Uterus (tissue), 4 donors: ENCODE data around the gene PCDHAC2. TPM values are rescaled to one million over a fixed set of nuclear protein-coding genes. Genes with fewer than 3 reads are reported as not detected.

ENCODE experiments used
- small RNA-seq: library from RNA; depleted of rRNA; stranded (forward); fragments of <200 nt; gene quantifications from one replicate; pipeline ENCODE3, GENCODE V24; 2016
- total RNA-seq, 4 donors: library from RNA; depleted of rRNA in 3 of 4; stranded (reverse); fragments of >200 nt in 3 of 4; gene quantifications; one replicate each; pipeline versions ENCODE4 v1.1.0 to v1.2.4, GENCODE V29; 2014 to 2023
- donor health status: DM: yes; HTN: yes; CAD: no.

The PCDHAC2 gene
- total RNA-seq, 4 donors from 2014 or later, result under 0.01 to 7.1 (median 1.1) TPM

Small RNA genes lying within 50 kb of the gene (small RNA-seq; reads per million reads assigned to genes)
- not detected for gene AC010223.1

Other genes with a start within 250 kb of the PCDHAC2 start
- under 1 TPM in 1 of 4 donors, not detected in 3; 0.41 TPM for gene PCDHA1, start 180.3 kb upstream of the PCDHAC2 start, total RNA-seq
- under 1 TPM in 3 of 4 donors, not detected in 1; 0.26 to 0.76 (median 0.52) TPM for gene PCDHA2, start 171.6 kb upstream of the PCDHAC2 start, total RNA-seq
- 1 to 10 TPM in 3 of 4 donors, not detected in 1; 1.6 to 2.4 (median 1.8) TPM for gene PCDHA3, start 165.4 kb upstream of the PCDHAC2 start, total RNA-seq
- gene PCDHA4, start 159.4 kb upstream of the PCDHAC2 start, total RNA-seq, result 1 to 10 TPM in 1 of 4 donors, under 1 TPM in 3; 0.26 to 5.8 (median 0.59) TPM
- gene PCDHA5, start 144.9 kb upstream of the PCDHAC2 start, total RNA-seq, result 1 to 10 TPM in 1 of 4 donors, under 1 TPM in 2, not detected in 1; 0.61 to 2.3 (median 0.69) TPM
- gene PCDHA6, start 138.5 kb upstream of the PCDHAC2 start, total RNA-seq, result 1 to 10 TPM in 3 of 4 donors, under 1 TPM in 1; 0.29 to 2.4 (median 1.3) TPM
- 10 to 100 TPM in 1 of 4 donors, 1 to 10 TPM in 1, under 1 TPM in 1, not detected in 1; 0.98 to 24.6 (median 2.2) TPM for gene PCDHA7, start 132.2 kb upstream of the PCDHAC2 start, total RNA-seq
- gene PCDHA8, start 125.3 kb upstream of the PCDHAC2 start, total RNA-seq, result 1 to 10 TPM in 2 of 4 donors, not detected in 2; 1.2 to 1.9 TPM
- gene PCDHA9, start 118.1 kb upstream of the PCDHAC2 start, total RNA-seq, result 1 to 10 TPM in 1 of 4 donors, under 1 TPM in 3; 0.26 to 1.2 (median 0.64) TPM
- gene PCDHA10, start 110.6 kb upstream of the PCDHAC2 start, total RNA-seq, result 1 to 10 TPM in 2 of 4 donors, under 1 TPM in 2; under 0.01 to 3.1 (median 1.6) TPM
- 1 to 10 TPM in 1 of 4 donors, under 1 TPM in 3; 0.26 to 2.1 (median 0.63) TPM for gene PCDHA11, start 97.5 kb upstream of the PCDHAC2 start, total RNA-seq
- gene PCDHA12, start 91.2 kb upstream of the PCDHAC2 start, total RNA-seq, result 1 to 10 TPM in 3 of 4 donors, under 1 TPM in 1; 0.98 to 9.4 (median 1.5) TPM
- gene PCDHA13, start 84.4 kb upstream of the PCDHAC2 start, total RNA-seq, result 1 to 10 TPM in 2 of 4 donors, under 1 TPM in 1, not detected in 1; 0.70 to 2.8 (median 2.1) TPM
- 1 to 10 TPM in 2 of 4 donors, under 1 TPM in 1, not detected in 1; under 0.01 to 1.7 (median 1.2) TPM for gene PCDHAC1, start 40.2 kb upstream of the PCDHAC2 start, total RNA-seq
- under 1 TPM in 1 of 4 donors, not detected in 3; 0.28 TPM for gene PCDHB1, start 84.9 kb downstream of the PCDHAC2 start, total RNA-seq
- gene PCDHB2, start 128.1 kb downstream of the PCDHAC2 start, total RNA-seq, result 1 to 10 TPM in 3 of 4 donors, not detected in 1; 2.3 to 8.4 (median 4.9) TPM
- 1 to 10 TPM; 1.0 to 6.9 (median 2.8) TPM for gene PCDHB3, start 134.0 kb downstream of the PCDHAC2 start, total RNA-seq
- 10 to 100 TPM in 1 of 4 donors, 1 to 10 TPM in 2, under 1 TPM in 1; 0.59 to 10.5 (median 6.0) TPM for gene PCDHB4, start 155.3 kb downstream of the PCDHAC2 start, total RNA-seq
- gene PCDHB5, start 168.7 kb downstream of the PCDHAC2 start, total RNA-seq, result 10 to 100 TPM in 3 of 4 donors, 1 to 10 TPM in 1; 1.2 to 16.4 (median 12.6) TPM
- gene PCDHB6, start 183.6 kb downstream of the PCDHAC2 start, total RNA-seq, result 1 to 10 TPM in 3 of 4 donors, under 1 TPM in 1; 0.51 to 4.2 (median 1.7) TPM
- 1 to 10 TPM in 3 of 4 donors, under 1 TPM in 1; 0.51 to 8.0 (median 5.7) TPM for gene PCDHB7, start 206.2 kb downstream of the PCDHAC2 start, total RNA-seq
- 1 to 10 TPM in 2 of 4 donors, under 1 TPM in 2; under 0.01 to 5.4 (median 2.1) TPM for gene PCDHB8, start 211.3 kb downstream of the PCDHAC2 start, total RNA-seq
- 10 to 100 TPM in 1 of 4 donors, 1 to 10 TPM in 3; 3.8 to 10.2 (median 5.0) TPM for gene PCDHB16, start 215.9 kb downstream of the PCDHAC2 start, total RNA-seq
- 1 to 10 TPM; 1.8 to 5.5 (median 4.8) TPM for gene PCDHB9, start 220.7 kb downstream of the PCDHAC2 start, total RNA-seq
- gene PCDHB10, start 225.9 kb downstream of the PCDHAC2 start, total RNA-seq, result 1 to 10 TPM; 2.6 to 8.3 (median 4.7) TPM
- 1 to 10 TPM; 2.4 to 9.8 (median 6.9) TPM for gene PCDHB11, start 233.2 kb downstream of the PCDHAC2 start, total RNA-seq
- 10 to 100 TPM in 1 of 4 donors, 1 to 10 TPM in 2, under 1 TPM in 1; 0.88 to 20.5 (median 9.1) TPM for gene PCDHB12, start 242.2 kb downstream of the PCDHAC2 start, total RNA-seq
- gene PCDHB13, start 247.4 kb downstream of the PCDHAC2 start, total RNA-seq, result 10 to 100 TPM in 1 of 4 donors, 1 to 10 TPM in 3; 6.2 to 26.1 (median 8.5) TPM